ENCODE data around the gene MCM6. TPM values are rescaled to one million over a fixed set of nuclear protein-coding genes. Genes with fewer than 3 reads are reported as not detected.

MCM6 gene
- total and polyA plus RNA-seq, 4 donors: 6.8 to 15.6 (median 11.2) TPM

GRCh38 chr2:135832891-135833290, 43.4 kb downstream of the MCM6 start:
- Histone ChIP-seq H3K9ac (ENCODE audit: insufficient read depth in 1 of 2, low read length in 2 of 2) (no peak overlapping the region), H3K9me3 (ENCODE audit: control insufficient read depth in 4 of 4, insufficient read depth in 3 of 4, low read length in 3 of 4) (no peaks in the 10 kb centered on the region), H3K27me3 (ENCODE audit: control insufficient read depth in 3 of 3, insufficient read depth in 3 of 3, low read length in 2 of 3) (no peaks in the 10 kb centered on the region), H3K36me3 (ENCODE audit: control insufficient read depth in 4 of 4, insufficient read depth in 4 of 4, low read length in 4 of 4) (no peaks in the 10 kb centered on the region), H3K4me1 (ENCODE audit: control insufficient read depth in 5 of 5, insufficient read depth in 5 of 5, low read length in 5 of 5) (no peaks in the 10 kb centered on the region), H3K4me3 (no peak overlapping the region), H3K27ac (ENCODE audit: low read depth in 1 of 2, low read length in 1 of 2) (no peak overlapping the region)
- no peak for ATAC-seq (ENCODE audit: insufficient read depth, low FRiP score)
- 95 to 97% methylated on average over 6 of the region's 6 CpGs for WGBS, 2 donors
- TF ChIP-seq CTCF (IDR thresholded peaks at IDR 0.05; ENCODE audit: control extremely low read depth, extremely low read depth): no peak
- DNase-seq: no peak

- WGBS, 2 donors: 87% methylated on average over 14 of the region's 14 CpGs
- no peaks in the 10 kb centered on the region for H3K9me3 ChIP-seq (ENCODE audit: control insufficient read depth in 4 of 4, insufficient read depth in 3 of 4, low read length in 3 of 4)
- no peak for TF ChIP-seq CTCF (IDR thresholded peaks at IDR 0.05; ENCODE audit: control extremely low read depth, extremely low read depth)
- H3K27me3 ChIP-seq (ENCODE audit: control insufficient read depth in 3 of 3, insufficient read depth in 3 of 3, low read length in 2 of 3): no peaks in the 10 kb centered on the region
- no peak for DNase-seq
- no peak overlapping the region for H3K9ac ChIP-seq (ENCODE audit: insufficient read depth in 1 of 2, low read length in 2 of 2)
- H3K4me1 ChIP-seq (ENCODE audit: control insufficient read depth in 5 of 5, insufficient read depth in 5 of 5, low read length in 5 of 5): no peaks in the 10 kb centered on the region
- no peak overlapping the region for H3K27ac ChIP-seq (ENCODE audit: low read depth in 1 of 2, low read length in 1 of 2)
- no peak overlapping the region for H3K4me3 ChIP-seq
- H3K36me3 ChIP-seq (ENCODE audit: control insufficient read depth in 4 of 4, insufficient read depth in 4 of 4, low read length in 4 of 4): no peaks in the 10 kb centered on the region
- no peak for ATAC-seq (ENCODE audit: insufficient read depth, low FRiP score)
Measured at GRCh38 chr2:135831180-135831812, 44.9 kb downstream of the MCM6 start.

DNA sequence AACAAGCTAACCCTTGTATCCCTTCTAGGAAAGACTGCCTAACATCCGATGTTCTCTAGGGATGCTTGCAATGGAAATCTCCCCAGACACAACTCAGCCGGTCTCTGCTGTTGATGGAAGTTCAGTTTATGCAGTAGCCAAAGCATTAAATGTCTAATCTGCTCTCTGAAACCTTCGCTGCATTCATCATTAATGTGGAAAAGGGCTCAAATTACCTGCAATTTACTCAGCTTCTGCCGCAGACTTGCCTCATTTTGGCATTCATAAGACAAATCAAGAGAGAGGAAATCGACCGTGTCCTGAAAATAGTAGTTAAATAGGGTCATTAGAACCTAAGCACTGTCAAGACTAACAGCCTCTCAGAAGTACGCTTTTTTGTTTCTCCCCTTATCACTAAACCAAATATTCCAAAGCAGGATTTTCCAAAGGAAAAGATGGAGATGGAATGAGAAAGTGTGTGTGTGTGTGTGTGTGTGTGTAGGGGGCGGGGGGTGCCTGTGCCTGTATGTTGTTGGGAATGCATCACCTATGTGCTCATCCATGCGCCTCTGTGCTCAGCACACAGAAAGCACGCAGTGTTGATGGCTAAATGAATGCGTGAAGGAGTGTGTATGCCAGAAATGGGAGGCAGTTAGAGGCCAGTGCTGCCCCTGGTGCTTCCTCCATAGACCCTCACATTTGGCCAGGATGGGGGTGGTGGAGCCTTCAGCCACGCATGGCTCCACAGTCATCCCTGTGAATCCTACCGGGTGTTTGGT, 46.7 kb downstream of the MCM6 start:
- H3K27me3 ChIP-seq (ENCODE audit: control insufficient read depth in 3 of 3, insufficient read depth in 3 of 3, low read length in 2 of 3): no peaks in the 10 kb centered on the region
- H3K4me3 ChIP-seq: no peak overlapping the region
- WGBS, 2 donors: 90 to 92% methylated on average over 13 of the region's 13 CpGs
- peaks cover 0 to 8% (median 0%) of the 10 kb centered on the region in 5 donors for H3K4me1 ChIP-seq (ENCODE audit: control insufficient read depth in 5 of 5, insufficient read depth in 5 of 5, low read length in 5 of 5)
- no peaks in the 10 kb centered on the region for H3K9me3 ChIP-seq (ENCODE audit: control insufficient read depth in 4 of 4, insufficient read depth in 3 of 4, low read length in 3 of 4)
- no peaks in the 10 kb centered on the region for H3K36me3 ChIP-seq (ENCODE audit: control insufficient read depth in 4 of 4, insufficient read depth in 4 of 4, low read length in 4 of 4)
- no peak overlapping the region for H3K9ac ChIP-seq (ENCODE audit: insufficient read depth in 1 of 2, low read length in 2 of 2)
- no peak for TF ChIP-seq CTCF (IDR thresholded peaks at IDR 0.05; ENCODE audit: control extremely low read depth, extremely low read depth)
- DNase-seq (no peak), ATAC-seq (ENCODE audit: insufficient read depth, low FRiP score) (no peak)
- no peak overlapping the region for H3K27ac ChIP-seq (ENCODE audit: low read depth in 1 of 2, low read length in 1 of 2)
